ENCODE results near the gene CASQ2. TPM values are rescaled to one million over a fixed set of nuclear protein-coding genes. Genes with fewer than 3 reads are reported as not detected.

Gene CASQ2
- not detected in 2 replicates for polyA plus RNA-seq
- not detected in 2 replicates for polyA minus RNA-seq

DNA sequence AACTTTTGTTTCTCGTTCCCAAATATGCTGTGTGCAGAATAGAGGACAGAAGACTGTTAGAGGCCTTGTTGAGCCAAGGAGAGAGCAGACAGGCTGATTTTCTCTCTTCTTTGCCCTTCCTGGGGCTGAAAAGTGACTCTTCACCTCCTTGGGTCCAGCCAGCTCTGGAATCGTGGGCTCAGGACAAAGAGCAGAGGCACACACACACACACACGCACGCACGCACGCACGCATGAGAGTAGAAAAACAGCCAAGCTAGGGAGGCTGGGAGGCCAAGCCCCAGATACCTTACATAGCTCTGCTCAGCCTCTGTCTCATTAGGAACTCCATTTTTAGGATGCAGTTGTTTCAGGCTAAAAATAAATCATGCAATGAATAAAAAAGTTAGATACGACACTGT, at the start of gene CASQ2:
TSS of gene CASQ2 (minus strand) at position 166 of the 400 bp plus-strand sequence. CDS start 173 bp downstream, outside the sequence.
- no peak within 1 kb of the TSS for H2AFZ ChIP-seq (ENCODE audit: low read depth, low read length)
- no peaks in the 10 kb centered on the region for H4K20me1 ChIP-seq (ENCODE audit: insufficient read depth)
- H3K9me2 ChIP-seq (ENCODE audit: insufficient read depth, low read length) = no peaks in the 10 kb centered on the region
- H3K9ac ChIP-seq (ENCODE audit: low read length) = no peak within 1 kb of the TSS
- H3K27ac ChIP-seq (ENCODE audit: low read length) = no peak within 1 kb of the TSS
- no peaks in the 10 kb centered on the region for H3K9me3 ChIP-seq (ENCODE audit: low read length)
- no peaks in the 10 kb centered on the region for H3K27me3 ChIP-seq (ENCODE audit: insufficient read depth, low read depth, low read length)
- TF ChIP-seq POLR2AphosphoS5 (IDR thresholded peaks at IDR 0.05) (no peak), TAF1 (IDR thresholded peaks at IDR 0.05; ENCODE audit: low read depth) (no peak)
- TF ChIP-seq, protein P1, sequence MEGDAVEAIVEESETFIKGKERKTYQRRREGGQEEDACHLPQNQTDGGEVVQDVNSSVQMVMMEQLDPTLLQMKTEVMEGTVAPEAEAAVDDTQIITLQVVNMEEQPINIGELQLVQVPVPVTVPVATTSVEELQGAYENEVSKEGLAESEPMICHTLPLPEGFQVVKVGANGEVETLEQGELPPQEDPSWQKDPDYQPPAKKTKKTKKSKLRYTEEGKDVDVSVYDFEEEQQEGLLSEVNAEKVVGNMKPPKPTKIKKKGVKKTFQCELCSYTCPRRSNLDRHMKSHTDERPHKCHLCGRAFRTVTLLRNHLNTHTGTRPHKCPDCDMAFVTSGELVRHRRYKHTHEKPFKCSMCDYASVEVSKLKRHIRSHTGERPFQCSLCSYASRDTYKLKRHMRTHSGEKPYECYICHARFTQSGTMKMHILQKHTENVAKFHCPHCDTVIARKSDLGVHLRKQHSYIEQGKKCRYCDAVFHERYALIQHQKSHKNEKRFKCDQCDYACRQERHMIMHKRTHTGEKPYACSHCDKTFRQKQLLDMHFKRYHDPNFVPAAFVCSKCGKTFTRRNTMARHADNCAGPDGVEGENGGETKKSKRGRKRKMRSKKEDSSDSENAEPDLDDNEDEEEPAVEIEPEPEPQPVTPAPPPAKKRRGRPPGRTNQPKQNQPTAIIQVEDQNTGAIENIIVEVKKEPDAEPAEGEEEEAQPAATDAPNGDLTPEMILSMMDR (IDR thresholded peaks at IDR 0.05; ENCODE audit: poor library complexity, severe bottlenecking) = no peak
- no peak within 1 kb of the TSS for H3K4me2 ChIP-seq (ENCODE audit: low read length)
- H3K36me3 ChIP-seq (ENCODE audit: insufficient read depth, low read length) = no peaks in the 10 kb centered on the region
- H3K4me3 ChIP-seq (ENCODE audit: low read length) = no peak within 1 kb of the TSS
- H3K79me2 ChIP-seq (replicated peaks; ENCODE audit: insufficient read depth, low read length) = no peaks in the 10 kb centered on the region
- H3F3A ChIP-seq (ENCODE audit: insufficient read depth, low read length, poor library complexity, severe bottlenecking) = no peaks in the 10 kb centered on the region

DNA sequence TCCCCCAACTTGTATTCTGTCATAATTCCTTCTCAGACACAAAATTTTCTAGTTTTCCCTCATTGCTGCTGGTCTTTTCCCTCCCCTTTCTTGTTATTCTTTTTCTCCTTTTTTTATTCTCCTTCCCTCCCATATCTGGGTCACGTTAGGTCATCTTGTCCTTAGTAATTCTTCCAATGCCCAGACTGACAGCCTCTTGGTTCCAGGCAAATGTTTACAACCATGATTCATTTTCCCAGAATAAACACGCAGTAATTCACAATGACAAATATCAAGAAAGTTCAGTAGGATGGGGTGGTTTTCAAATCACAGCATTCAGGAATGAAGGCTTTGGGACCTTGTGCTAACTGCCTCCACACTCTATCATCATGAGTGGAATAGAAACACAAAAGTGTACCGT, 47.2 kb upstream of the CASQ2 start:
- no peak overlapping the region for H3K4me2 ChIP-seq (ENCODE audit: low read length)
- H3K9ac ChIP-seq (ENCODE audit: low read length) = no peak overlapping the region
- H4K20me1 ChIP-seq (ENCODE audit: insufficient read depth) = no peaks in the 10 kb centered on the region
- no peaks in the 10 kb centered on the region for H3F3A ChIP-seq (ENCODE audit: insufficient read depth, low read length, poor library complexity, severe bottlenecking)
- H3K79me2 ChIP-seq (replicated peaks; ENCODE audit: insufficient read depth, low read length) = no peaks in the 10 kb centered on the region
- no peaks in the 10 kb centered on the region for H3K27me3 ChIP-seq (ENCODE audit: insufficient read depth, low read depth, low read length)
- H3K36me3 ChIP-seq (ENCODE audit: insufficient read depth, low read length) = no peaks in the 10 kb centered on the region
- no peak overlapping the region for H3K27ac ChIP-seq (ENCODE audit: low read length)
- no peak overlapping the region for H3K4me3 ChIP-seq (ENCODE audit: low read length)
- TF ChIP-seq EZH2 (IDR thresholded peaks at IDR 0.05; ENCODE audit: borderline replicate concordance, insufficient read depth, low read length, poor library complexity, severe bottlenecking) (no peak), TAF1 (IDR thresholded peaks at IDR 0.05; ENCODE audit: low read depth) (no peak), SMC3 (conservative IDR thresholded peaks at IDR 0.05; ENCODE audit: poor library complexity) (no peak), EP300 (conservative IDR thresholded peaks at IDR 0.05; ENCODE audit: poor library complexity, severe bottlenecking) (no peak)
- TF ChIP-seq, protein P2, sequence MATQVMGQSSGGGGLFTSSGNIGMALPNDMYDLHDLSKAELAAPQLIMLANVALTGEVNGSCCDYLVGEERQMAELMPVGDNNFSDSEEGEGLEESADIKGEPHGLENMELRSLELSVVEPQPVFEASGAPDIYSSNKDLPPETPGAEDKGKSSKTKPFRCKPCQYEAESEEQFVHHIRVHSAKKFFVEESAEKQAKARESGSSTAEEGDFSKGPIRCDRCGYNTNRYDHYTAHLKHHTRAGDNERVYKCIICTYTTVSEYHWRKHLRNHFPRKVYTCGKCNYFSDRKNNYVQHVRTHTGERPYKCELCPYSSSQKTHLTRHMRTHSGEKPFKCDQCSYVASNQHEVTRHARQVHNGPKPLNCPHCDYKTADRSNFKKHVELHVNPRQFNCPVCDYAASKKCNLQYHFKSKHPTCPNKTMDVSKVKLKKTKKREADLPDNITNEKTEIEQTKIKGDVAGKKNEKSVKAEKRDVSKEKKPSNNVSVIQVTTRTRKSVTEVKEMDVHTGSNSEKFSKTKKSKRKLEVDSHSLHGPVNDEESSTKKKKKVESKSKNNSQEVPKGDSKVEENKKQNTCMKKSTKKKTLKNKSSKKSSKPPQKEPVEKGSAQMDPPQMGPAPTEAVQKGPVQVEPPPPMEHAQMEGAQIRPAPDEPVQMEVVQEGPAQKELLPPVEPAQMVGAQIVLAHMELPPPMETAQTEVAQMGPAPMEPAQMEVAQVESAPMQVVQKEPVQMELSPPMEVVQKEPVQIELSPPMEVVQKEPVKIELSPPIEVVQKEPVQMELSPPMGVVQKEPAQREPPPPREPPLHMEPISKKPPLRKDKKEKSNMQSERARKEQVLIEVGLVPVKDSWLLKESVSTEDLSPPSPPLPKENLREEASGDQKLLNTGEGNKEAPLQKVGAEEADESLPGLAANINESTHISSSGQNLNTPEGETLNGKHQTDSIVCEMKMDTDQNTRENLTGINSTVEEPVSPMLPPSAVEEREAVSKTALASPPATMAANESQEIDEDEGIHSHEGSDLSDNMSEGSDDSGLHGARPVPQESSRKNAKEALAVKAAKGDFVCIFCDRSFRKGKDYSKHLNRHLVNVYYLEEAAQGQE (IDR thresholded peaks at IDR 0.05; ENCODE audit: borderline replicate concordance) = no peak
- H2AFZ ChIP-seq (ENCODE audit: low read depth, low read length) = no peak overlapping the region
- no peaks in the 10 kb centered on the region for H3K9me2 ChIP-seq (ENCODE audit: insufficient read depth, low read length)
- no peaks in the 10 kb centered on the region for H3K9me3 ChIP-seq (ENCODE audit: low read length)

DNA sequence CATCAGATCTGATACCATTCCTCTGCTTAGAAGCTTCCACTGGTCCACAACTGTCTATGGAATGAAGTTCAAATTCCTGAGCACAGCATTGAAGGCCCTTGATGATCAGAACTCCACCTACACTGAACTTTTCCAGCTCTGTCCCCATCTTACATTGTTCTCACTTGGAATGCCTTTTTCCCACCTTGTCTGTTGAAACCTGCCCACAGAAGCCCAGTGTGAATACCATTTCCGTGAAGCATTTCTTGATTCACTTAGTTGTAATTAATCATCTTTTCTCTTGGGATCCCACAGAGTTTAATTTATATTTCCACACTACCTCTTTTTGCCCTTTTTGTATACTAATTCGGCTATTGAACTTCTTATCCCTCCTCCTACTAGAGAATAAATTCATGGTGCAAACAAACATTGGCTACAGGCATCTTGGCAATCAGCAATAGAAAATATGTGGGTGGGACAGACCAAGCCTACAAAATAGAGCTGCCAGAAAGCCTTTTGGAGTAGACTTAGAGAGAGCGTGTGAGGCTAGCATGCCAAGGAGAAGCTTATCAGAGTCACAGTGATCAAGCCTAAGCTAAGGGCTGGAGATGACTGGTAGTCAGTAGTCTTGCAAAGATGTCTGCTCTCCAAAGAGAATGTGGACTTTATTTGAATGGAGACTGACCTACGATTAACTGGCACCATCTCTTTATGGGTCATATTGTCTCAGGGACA, 46.3 kb upstream of the CASQ2 start:
- Histone ChIP-seq H4K20me1 (ENCODE audit: insufficient read depth) (no peaks in the 10 kb centered on the region), H3F3A (ENCODE audit: insufficient read depth, low read length, poor library complexity, severe bottlenecking) (no peaks in the 10 kb centered on the region), H2AFZ (ENCODE audit: low read depth, low read length) (no peak overlapping the region), H3K4me3 (ENCODE audit: low read length) (no peak overlapping the region), H3K27ac (ENCODE audit: low read length) (no peak overlapping the region), H3K9ac (ENCODE audit: low read length) (no peak overlapping the region), H3K36me3 (ENCODE audit: insufficient read depth, low read length) (no peaks in the 10 kb centered on the region), H3K9me2 (ENCODE audit: insufficient read depth, low read length) (no peaks in the 10 kb centered on the region), H3K27me3 (ENCODE audit: insufficient read depth, low read depth, low read length) (no peaks in the 10 kb centered on the region), H3K79me2 (replicated peaks; ENCODE audit: insufficient read depth, low read length) (no peaks in the 10 kb centered on the region), H3K4me2 (ENCODE audit: low read length) (no peak overlapping the region), H3K9me3 (ENCODE audit: low read length) (no peaks in the 10 kb centered on the region)
- TF ChIP-seq POLR2AphosphoS5 (IDR thresholded peaks at IDR 0.05) = no peak
- TF ChIP-seq, protein P1 (IDR thresholded peaks at IDR 0.05; ENCODE audit: poor library complexity, severe bottlenecking) = no peak
- no peak for TF ChIP-seq SMC3 (conservative IDR thresholded peaks at IDR 0.05; ENCODE audit: poor library complexity)
- no peak for TF ChIP-seq RAD21 (conservative IDR thresholded peaks at IDR 0.05)
- TF ChIP-seq, protein P2 (IDR thresholded peaks at IDR 0.05; ENCODE audit: borderline replicate concordance) = no peak
- TF ChIP-seq EP300 (conservative IDR thresholded peaks at IDR 0.05; ENCODE audit: poor library complexity, severe bottlenecking) = no peak
- TF ChIP-seq TAF1 (IDR thresholded peaks at IDR 0.05; ENCODE audit: low read depth) = no peak
- TF ChIP-seq MXI1 (conservative IDR thresholded peaks at IDR 0.05; ENCODE audit: poor library complexity, severe bottlenecking) = no peak
- TF ChIP-seq EZH2 (IDR thresholded peaks at IDR 0.05; ENCODE audit: borderline replicate concordance, insufficient read depth, low read length, poor library complexity, severe bottlenecking) = no peak

Data from neural cell (in vitro differentiated cells).